Measurements from ENCODE around the gene IL23R.

IL23R gene

DNA sequence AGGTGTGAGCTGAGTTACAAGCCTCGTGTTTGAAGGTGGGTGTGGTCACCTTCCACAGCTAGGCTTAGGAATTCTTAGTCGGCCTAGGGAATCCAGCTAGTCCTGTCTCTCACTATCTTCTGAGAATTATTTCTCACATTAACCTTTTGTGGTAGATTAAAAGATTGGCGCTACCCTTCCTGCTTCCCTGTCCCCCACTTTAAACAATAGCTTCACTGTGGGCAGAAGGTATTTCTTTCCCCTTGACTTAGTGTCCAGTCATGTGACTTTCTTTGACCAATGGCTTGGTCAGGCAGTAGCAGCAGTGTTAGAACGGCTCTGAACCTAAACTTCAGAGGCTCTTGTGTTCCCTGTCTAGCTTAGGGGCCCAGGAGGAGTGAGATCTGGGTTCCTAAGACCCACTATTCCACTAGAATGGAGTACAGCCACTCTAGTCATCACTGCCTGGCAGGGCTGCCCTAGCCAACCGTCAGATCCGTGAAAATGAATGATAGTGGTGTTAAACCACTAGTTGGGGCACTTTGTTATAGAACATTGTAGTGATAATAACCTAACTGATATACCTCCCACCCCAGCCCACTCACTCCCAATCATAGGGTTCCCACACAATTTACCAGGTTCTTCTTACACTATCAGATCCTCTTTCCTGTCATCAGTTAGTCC lies 17.6 kb upstream of the IL23R start:
- ATAC-seq = peak; percentile 32
- no peak for DNase-seq

DNA sequence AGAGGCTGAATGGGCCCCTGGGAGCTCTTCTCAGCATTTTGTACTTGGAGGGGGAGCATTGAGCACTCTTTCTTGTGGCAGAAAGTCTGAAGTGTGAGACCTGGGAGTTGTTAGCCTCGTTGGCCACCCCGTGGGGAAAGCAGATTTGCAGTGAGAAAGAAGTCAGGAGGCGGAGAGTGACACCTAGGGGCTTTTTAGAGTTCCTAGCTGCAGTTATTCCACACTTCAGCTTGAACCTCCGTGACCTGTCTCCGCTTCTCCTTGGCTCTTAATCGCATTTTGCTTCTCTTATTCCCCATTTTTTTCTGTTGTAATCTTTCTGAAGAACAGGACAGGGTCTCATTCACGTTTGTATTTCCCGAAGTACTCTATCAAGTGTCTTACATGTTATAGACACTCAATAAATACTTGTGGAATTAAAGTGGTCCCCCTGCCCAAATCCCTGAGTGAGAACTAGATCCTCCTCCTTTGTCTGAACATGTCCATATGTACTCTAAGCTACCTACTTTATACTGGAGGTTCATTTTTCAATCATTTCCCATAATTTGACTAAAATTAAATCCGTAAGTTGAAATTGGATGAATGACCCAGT lies 17.0 kb upstream of the IL23R start:
- DNase-seq = peak; percentile 59
- peak; percentile 84 for ATAC-seq

DNA sequence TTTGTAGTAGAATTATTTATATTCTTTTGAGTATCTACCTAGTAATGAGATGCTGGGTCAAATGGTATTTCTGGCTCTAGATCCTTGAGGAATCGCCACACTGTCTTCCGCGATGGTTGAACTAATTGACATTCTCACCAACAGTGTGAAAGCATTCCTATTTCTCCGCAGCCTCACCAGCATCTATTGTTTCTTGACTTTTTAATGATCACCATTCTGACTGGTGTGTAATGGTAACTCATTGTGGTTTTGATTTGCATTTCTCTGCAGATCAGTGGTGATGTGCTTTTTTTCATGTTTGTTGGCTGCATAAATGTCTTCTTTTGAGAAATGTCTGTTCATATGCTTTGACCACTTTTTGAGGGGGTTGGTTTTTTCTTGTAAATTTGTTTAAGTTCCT lies 15.3 kb upstream of the IL23R start:
- no peak for ATAC-seq
- DNase-seq = no peak

DNA sequence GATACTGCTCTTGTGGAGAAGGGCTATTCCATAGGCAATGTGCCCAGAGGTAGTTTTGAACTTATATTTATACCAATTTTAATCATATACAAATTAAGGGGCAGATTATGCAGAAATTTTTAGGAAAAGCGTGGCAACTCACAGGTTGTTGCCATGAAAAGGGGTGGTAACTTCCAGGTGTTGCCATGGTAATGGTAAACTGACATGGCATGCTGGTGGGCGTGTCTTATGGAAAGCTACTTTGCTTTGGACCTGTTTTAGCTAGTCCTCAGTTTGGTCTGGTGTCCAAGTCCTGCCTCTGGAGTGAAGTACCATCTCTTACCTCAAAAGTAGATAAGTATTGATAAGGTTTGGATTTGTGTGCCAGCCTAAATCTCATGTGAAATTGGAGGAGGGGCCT lies 7.9 kb upstream of the IL23R start:
- ATAC-seq (no peak), DNase-seq (no peak)

DNA sequence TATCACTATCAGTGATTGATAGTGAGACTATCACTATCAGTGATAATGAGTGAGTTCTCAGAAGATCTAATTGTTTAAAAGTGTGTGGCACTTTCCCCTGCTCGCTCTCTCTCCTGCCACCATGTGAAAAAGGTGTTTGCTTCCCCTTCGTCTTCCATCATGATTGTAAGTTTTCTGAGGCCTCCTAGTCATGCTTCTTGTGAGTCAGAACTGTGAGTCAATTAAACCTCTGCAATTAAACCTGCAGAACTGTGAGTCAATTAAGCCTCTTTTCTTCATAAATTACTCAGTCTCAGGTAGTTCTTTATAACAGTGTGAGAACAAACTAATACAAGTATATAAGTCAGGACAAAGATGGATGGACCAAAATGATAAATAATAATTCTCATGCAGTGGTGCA lies 7.0 kb upstream of the IL23R start:
- DNase-seq (peak; percentile 22), ATAC-seq (peak; percentile 83)

DNA sequence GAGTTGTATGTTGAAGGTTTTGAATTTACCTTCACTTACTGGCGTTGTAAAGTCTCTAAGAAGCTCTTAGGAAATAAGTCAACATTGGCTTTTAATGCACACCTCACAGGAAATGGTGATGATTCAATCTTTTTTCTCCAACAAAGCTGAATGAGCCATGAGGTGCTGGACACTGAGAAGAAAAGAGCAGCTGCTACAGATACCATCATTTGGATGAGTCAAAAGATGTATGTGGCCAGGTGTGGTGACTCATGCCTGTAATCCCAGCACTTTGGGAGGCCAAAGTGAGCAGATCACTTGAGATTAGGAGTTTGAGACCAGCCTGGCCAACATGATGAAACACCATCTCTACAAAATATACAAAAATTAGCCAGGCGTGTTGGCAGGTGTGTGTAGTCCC lies 3.3 kb upstream of the IL23R start:
- ATAC-seq = peak; percentile 83
- DNase-seq = peak; percentile 52

DNA sequence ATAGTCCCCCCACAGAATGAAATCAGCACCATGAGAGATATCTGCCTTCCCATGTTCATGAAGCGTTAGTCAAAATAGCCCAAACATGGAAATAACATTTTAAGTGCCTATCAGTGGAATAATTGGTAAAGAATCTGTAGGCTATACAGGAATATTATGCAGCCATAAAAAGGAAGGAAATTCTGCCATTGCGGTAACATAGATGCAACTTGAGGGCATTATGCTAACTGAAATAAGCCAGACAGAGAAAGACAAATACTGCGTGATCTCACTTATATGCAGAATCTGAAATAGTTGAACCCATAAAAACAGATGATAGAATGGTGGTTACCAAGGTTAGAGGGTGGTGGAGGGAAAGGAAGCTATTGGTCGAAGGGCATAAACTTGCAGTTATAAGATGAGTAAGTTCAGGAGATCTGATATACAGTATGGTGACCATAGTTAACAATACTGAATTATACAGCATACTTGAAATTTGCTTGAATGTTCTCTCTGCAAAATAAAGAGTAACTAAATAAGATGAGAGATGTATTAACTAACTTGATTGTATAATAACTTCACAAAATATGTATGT lies 699 bp upstream of the IL23R start:
- no peak for ATAC-seq
- no peak for DNase-seq

DNA sequence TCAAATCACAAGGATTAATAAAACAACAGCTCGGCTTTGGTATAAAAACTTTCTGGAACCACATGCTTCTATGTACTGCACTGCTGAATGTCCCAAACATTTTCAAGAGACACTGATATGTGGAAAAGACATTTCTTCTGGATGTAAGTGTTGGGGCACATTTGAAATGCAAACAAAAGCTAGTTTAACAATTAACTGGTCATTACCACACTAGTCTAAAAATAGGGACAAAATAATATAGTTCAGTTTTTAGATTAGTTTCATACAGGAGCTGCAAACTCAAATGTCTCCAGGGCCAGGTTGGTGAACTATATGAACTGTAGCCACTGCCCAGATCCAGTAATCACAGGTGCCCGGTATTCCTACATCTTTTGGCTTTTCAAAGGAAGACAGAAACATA lies 3.2 kb downstream of the IL23R start:
- ATAC-seq (no peak), DNase-seq (no peak)

DNA sequence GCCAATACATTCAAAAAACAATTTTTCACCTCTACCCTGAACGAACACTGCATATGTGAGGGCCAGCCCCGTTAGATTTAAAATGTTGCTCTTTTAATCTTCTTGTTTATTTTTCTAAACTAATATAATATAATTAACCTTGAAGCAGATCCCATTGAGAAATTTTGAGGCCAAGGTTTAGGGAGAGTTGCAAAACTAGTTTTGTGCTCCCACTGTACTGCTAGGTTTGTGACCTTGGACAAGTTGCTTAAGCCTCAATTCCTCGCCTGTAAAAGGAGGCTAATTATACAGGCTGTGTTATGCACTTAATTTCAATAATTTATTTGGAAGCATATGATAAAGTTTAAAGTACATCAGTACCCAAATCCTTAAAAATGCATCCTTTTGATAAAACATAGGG lies 3.7 kb downstream of the IL23R start:
- no peak for ATAC-seq
- no peak for DNase-seq

DNA sequence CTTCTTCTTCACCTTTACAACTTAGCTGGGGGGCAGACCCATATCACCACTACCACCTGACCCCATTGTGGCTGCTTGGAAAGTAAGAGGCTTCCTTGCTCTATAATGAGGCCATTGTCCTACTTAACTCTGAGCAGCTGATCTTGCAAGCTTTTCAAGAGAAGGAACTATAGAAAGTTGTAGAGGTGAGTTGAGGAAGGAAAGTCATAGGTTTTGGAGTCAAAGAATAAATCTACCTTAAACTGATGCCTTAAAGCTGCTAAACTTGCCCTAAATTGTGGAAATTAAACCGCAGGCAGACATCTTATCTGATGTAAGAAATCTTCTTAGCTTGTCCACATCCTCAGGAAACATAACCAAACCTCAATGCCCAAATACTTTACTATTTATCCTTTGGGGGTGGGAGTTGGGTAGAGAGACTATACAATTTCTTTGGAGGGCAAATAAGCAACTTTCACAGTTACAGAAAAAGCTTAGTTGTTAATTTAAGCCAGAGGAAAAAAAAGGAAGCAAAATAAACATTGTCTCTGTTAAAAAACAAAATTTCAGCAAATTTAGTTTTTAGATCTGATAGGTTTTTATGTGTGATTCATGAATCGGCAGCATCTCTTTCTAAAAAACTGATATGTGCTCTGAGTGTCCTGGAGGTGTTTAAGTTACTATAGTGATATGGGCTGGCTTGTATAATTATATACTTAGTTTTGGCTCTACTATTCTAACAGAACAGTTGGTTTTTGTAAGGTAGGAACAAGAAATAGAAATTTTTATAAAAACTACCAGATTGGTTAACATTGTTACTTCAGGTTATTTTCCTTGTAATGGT lies 4.7 kb downstream of the IL23R start:
- DNase-seq (no peak), ATAC-seq (peak; percentile 2)

DNA sequence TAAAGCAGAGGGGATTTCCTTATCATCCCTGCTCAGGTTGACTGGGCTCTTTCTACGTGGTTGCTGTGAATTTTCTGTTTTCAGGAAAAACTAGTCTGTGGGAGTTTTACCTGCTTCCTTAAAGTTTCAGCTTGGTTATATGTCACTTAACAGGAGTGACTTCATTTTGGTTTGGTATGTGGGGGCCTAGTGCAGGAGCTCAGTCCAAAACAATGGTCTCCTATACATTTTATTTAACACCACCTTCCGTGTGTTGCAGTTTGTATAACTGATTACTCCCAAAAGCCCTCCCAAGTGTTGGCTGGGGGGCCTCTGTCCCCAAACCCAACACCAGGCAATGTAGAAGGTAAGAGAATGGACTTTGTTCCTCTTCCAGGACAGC lies 5.3 kb downstream of the IL23R start:
- peak; percentile 11 for ATAC-seq
- no peak for DNase-seq

DNA sequence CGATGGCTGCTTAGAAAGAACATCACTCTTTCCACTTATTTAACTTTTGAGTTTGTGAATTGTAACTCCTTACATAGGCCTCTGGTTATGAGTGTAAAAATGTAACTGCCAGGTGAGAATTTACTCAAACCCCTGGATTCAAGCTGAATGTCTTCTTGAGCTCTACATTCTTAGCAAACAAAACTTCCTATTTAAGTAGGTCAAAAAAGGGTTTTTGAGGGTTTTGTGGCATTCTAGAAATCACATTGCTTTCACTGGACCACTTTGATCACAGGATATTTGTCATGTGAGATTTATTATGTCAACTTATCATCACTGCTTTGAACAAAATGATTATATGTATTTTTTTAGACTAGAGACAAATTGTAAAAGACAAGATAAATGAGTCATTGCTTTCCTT lies 5.7 kb downstream of the IL23R start:
- no peak for DNase-seq
- peak; percentile 48 for ATAC-seq

DNA sequence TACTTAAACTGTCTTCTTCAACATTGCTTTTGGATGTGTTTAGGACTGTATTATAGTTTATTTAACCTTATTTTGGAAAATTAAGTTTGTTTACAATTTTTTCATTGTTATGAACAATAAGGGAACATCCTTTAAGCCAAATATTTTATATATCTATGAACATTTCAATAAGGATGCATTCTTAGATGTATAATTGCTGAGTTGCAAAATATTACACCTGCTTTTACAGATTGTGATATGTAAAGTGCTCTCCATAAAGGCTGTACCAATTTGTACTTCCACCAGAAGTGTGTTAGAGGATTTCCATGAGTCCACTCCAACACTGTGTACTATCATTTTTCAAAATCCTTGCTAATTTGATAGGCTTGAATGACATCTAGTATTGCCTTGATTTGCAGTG lies 7.7 kb downstream of the IL23R start:
- DNase-seq (no peak), ATAC-seq (no peak)

DNA sequence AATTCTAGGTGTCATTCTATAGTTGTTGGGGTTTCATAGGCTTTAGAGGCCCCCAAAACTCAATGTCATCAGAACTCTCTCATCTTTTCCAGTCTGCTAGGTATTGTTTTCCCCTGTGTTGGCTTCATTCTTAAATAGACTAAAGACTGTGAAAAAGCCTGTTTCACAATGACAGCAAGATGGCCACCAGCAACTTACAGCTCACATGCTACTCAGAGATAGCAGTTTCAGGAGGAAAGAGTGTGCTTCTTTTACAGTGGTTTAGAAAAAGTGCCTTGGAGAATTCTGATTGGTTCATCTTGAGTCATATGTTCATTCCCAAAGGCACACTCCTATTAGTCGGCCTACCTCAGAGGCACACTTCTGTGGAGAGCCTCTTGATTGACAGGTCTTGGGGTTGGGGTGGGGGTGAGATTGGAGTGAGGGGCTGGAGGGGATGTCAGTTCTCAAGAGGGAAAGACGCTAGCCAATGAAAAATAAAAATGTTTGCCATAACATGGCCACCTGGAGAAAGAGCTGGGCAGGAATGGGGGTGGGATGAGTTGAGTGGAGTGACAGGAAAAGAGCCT lies 8.5 kb downstream of the IL23R start:
- no peak for DNase-seq
- peak; percentile 75 for ATAC-seq

DNA sequence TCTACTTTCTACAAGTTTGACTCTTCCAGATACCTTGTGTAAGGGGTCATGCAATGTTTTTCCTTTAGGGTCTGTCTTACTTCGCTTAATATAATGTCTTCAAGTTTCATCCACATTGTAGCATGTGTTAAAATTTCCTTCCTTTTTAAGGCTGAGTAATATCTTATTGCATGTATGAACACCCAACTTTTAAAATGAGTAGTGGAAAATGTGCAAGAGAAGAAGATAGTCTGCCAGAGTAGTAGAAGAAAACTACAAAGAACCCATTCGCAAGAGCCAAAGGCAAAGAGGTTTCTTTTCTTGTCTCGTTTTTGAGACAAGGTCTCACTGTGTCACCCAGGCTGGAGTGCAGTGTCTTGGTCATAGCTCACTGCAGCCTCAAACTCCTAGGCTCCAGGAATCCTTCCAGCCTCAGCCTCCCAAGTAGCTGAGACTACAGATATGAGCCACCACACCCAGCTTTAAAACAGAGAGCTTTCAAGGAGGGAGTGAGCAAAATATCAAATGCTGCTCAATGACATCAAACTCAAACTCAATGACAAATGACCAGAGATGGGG lies 9.4 kb downstream of the IL23R start:
- ATAC-seq = peak; percentile 20

DNA sequence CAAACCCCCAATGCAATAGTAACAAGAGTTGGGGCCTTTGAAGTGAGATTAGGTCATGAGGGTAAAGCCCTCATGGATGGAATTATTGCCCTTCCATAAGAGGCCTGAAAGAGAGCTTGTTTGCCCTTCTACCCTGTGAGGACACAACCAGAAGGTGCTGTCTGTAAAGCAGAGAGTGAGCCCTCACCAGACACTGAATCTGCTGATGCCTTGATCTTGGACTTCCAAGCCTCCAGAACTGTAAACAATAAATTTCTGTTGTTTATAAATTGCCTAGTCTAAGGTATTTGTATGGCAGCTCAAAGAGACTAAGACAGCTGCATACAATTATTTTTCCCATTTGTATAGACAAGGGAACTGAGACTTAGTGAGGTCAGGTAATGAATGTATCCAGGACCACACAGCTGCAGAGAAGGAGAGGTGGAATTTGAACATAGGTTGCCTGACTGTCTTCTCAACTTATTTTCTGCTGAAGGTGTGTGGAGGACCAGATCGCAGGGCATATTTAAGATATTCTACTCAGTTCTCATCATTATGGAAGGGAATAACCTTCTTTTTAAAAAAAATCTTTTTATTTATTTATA lies 18.7 kb downstream of the IL23R start:
- DNase-seq (no peak), ATAC-seq (no peak)

More for the DNA sequence above, 9.4 kb downstream of the IL23R start:
- no peak for DNase-seq

DNA sequence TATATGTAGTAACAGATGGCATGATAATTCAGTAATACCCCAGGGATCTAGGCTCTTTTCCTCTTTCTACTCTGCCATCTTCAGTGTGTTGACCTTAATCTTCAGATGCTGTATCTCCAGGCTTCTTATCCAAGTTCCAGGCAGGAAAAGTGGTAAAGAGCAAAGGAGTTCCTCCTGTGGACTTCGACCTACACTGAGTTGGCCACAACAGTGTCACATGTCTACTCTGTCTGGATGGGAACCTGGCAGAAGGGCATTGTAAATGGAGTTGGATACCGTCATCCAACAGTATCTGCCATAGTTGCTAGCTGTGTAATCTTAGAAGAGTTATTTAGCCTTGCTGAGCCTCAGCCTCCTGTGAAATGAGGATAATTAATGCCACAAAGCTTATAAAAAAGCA lies 21.9 kb downstream of the IL23R start:
- ATAC-seq = no peak
- no peak for DNase-seq

DNA sequence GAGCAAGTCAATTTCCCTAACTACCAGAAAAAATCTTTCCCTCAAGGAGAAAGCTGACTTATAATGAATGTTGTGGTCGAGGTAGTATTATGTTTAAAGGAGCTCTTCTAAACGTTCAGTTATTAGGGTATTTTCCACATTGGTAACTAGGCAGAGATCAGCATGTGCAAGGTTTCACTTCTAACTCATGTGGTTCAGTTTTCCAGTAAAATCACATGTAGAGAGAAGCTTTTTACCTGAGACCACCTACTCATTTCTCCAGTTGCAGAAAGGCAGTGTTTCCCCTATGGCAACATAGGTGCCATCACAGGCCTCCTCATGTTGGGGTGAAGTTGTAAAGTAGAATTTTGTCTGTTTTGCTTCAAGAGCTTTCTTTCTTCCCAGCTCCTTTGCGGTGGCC lies 23.7 kb downstream of the IL23R start:
- DNase-seq = no peak
- ATAC-seq = peak; percentile 39

DNA sequence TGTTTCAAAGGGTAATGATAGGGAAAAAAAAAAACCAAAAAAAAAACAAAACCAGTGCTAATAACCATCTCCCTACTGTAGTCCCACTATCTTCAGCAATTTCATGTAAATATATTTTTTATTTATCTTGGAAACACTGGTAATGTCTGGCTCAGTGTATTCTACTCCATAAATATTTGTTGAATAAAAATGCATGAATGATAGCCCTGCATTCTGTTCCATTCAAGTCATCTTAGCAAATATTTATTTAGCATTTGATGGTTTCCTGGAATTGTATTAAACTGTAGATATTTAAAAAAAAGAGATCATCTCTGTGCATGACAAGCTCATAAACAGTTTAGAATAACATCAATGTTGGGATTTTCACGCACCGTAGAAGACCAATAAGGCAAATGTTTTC lies 24.2 kb downstream of the IL23R start:
- DNase-seq (no peak), ATAC-seq (no peak)

DNA sequence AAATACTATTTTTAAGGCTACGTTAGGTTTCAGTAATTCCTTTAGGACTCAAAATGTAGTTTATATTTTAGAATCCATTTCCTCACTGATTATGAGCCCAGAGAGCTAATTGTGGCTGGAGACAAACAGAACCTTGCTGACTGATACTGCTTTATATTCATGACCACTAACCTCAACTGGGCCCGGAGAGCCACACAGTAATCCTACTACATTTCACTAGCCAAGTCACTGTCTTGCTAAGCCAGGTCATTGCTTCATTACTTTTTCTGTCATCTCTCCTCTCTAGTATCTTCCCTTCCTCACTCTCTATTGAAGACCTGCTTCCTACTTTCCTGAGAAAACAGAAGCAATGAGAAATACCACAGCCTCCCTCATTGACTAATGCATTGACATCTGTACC lies 24.7 kb downstream of the IL23R start:
- DNase-seq = no peak
- no peak for ATAC-seq

DNA sequence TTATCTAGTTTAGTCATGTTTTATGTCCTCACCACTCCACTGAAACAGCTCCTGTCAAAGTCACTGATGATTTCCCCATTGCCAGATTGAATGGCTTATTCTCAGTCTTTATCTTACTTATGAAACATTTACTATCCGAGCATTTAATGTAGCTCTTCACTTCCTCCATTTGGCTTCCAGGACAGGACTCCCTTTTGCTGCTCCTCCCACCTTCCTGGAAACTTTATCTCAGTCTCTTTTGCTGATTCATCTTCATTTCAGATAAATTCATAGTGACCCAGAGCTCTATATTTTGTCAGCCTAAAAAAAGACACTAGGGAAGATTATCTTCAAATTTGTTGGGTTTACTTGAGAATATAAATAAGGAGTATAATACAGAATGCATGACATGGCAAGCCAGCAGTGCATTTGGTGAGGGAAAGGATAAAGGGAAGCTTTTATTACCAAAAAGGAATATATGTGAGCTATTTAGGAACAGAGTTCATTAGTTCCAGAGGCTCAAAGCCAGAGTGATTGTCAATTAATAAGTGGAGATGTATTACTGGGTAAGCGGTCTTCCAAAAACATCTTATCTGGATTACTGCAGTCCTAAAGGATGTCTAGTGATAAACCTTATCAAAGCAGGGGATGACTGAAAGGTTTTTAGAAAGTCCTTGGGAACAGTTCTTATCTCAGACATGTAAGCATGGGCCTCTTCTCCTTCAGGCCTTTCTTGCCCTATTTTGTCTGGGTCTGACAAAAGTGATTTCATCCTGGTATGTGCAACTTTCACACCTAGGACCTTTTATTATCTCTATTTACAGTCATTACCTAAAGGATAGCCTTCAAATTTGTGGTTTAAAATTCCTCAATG lies 25.6 kb downstream of the IL23R start:
- DNase-seq (no peak), ATAC-seq (no peak)
